Spleen (tissue), 7 donors: Measurements from ENCODE around the gene KIDINS220.

ENCODE experiments used
- CTCF ChIP-seq, 11 experiments: fragments of 200-600 bp in 7 of 11; fragments of 450-650 bp in 4 of 11; sonication (generic) in 4 of 11; IDR thresholded peaks in 8 of 11; conservative IDR thresholded peaks in 3 of 11; 1 replicate in 7 of 11; 2 replicates in 4 of 11; pipeline versions ENCODE4 v1.4.0 to v1.8.0; 2016 to 2021; ENCODE audit warnings: antibody characterized with exemption in 11 of 11, inconsistent platforms in 4 of 11, mild to moderate bottlenecking in 1 of 11
- POLR2A ChIP-seq, 3 donors: fragments of 450-650 bp; IDR thresholded peaks; one replicate each; pipeline ENCODE4 v1.5.1; 2017; ENCODE audit warnings: antibody characterized with exemption in 3 of 3, mild to moderate bottlenecking in 1 of 3
- donor health status: DM: no; HTN: no; CAD: no; lungs with moderate emphysema.
- donor health status: DM: no; HTN: no; CAD: no.
- donor health status: DM: no; HTN: no; CAD: no.

- TF ChIP-seq CTCF (IDR thresholded peaks at IDR 0.05 in 8 of 11, conservative IDR thresholded peaks at IDR 0.05 in 3 of 11) (no peak), POLR2A (IDR thresholded peaks at IDR 0.05) (no peak)
These were observed 145.5 kb downstream of the KIDINS220 start for GRCh38 chr2:8691859-8692437.
